Stimulated activated CD4-positive, alpha-beta T cell treated with anti-CD3 and anti-CD28 coated beads, Interleukin-4, amount 100 ng/mL, for 48 hours (primary cell): Measurements from ENCODE around the gene DGKH.
"Not testable (repeated sequence)": the region's sequence is repeated elsewhere in the genome, so short reads cannot be mapped to it uniquely, and the experiment has no call there.

Experiments
- DNase-seq, 2 donors: peaks; one replicate each; pipeline ENCODE4 v3.0.0-alpha.2; 2020; ENCODE audit warnings: low read depth in 2 of 2

Gene DGKH

DNA sequence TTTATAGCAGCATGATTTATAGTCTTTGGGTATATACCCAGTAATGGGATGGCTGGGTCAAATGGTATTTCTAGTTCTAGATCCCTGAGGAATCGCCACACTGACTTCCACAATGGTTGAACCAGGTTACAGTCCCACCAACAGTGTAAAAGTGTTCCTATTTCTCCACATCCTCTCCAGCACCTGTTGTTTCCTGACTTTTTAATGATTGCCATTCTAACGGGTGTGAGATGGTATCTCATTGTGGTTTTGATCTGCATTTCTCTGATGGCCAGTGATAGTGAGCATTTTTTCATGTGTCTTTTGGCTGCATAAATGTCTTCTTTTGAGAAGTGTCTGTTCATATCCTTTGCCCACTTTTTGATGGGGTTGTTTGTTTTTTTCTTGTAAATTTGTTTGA is 114.9 kb downstream of the DGKH start:
- not testable (repeated sequence) for DNase-seq

DNA sequence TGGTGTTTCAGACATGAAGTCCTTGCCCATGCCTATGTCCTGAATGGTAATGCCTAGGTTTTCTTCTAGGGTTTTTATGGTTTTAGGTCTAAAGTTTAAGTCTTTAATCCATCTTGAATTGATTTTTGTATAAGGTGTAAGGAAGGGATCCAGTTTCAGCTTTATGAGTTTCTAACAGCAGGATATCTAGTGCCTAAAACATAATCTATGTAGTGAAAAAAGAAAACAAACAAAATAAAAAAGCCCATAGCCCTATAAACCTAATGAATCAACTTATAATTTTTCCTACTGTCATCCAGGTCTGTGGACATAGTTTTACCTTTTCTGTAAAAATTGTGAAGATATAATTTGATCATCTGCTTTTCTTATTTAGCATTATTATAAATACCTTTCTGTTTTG is 115.5 kb downstream of the DGKH start:
- DNase-seq, result not testable (repeated sequence)

DNA sequence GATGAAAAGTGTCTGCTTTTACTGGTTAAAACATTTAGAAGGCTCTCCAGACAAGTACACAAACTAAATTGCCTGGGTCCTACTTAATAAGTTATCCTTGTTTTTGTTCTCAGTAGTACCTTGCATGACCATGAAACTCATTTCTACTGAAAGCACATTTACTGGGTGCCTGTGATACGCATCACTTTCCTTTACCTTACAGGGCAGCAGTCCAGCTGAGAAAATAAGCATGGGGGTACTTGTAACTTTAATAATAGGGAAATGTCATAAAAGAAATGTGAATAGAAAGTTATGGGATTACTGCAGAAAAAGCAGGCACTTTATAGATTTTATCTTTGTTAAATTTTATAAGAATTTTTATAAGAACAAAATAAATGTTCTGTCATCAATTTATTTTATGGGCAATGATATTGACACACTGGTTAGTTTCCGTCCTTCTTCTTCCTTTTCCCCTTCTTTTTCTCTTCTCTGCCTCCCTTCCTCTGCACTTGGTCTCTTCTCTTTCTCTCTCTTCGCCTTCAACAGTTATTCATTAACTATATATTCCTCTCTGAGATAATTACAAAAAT is 116.2 kb downstream of the DGKH start:
- no peak for DNase-seq

DNA sequence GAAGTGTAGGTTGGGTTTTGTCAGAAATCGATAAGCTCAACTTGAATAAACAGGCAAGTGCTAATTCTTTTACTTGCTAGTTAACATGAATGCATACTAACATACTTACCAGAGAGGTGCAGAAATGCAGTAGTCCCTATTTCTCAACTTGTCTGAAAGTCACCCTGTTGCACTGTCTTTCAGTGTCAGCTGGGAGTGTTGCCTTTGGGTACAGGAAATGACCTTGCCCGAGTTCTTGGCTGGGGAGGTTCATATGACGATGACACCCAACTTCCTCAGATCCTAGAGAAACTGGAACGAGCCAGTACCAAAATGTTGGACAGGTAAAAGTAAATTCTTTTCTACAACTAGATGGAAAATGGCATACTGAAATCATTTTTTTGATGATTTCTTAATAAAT is 120.0 kb downstream of the DGKH start:
- DNase-seq, result no peak

DNA sequence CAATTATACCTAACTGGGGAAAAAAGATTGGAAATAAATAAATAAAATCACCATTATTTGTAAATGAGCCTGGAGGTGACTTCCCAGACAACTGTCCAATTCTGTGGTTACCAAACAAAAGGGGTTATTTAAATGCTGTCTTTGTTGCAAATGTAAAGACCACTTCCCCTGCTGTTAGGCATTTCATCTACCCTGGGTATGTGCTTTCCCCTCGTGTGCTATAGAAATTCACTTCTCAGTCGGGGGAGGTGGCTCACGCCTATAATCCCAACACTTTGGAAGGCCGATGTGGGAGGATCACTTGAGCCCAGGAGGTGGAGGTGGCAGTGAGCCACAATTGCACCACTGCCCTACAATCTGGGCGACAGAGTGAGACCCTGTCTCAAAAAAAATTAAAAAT is 121.6 kb downstream of the DGKH start:
- DNase-seq, result no peak

DNA sequence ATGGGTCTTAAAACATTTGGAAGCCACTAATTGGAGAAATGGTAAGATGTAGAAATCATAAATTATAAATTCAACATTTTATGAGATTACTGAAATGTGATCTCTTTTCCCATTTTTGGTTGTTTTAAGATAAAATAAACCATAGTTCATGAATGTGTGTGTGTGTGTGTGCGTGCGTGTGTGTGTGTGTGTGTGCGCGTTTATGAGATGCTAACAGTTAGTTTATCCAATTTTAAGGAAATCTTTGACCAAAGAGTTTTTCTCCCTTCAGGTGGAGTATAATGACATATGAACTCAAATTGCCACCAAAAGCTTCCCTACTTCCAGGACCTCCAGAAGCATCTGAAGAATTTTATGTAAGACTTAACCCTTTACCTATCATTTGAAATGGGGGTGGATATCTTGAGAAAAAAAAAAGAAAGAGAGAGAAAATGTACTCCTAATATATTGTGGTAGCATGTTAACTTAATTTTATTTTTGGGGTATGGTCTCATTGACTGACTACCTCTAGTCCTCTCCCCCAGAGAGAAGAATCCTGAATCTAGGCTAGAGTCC is 125.4 kb downstream of the DGKH start:
- no peak for DNase-seq

DNA sequence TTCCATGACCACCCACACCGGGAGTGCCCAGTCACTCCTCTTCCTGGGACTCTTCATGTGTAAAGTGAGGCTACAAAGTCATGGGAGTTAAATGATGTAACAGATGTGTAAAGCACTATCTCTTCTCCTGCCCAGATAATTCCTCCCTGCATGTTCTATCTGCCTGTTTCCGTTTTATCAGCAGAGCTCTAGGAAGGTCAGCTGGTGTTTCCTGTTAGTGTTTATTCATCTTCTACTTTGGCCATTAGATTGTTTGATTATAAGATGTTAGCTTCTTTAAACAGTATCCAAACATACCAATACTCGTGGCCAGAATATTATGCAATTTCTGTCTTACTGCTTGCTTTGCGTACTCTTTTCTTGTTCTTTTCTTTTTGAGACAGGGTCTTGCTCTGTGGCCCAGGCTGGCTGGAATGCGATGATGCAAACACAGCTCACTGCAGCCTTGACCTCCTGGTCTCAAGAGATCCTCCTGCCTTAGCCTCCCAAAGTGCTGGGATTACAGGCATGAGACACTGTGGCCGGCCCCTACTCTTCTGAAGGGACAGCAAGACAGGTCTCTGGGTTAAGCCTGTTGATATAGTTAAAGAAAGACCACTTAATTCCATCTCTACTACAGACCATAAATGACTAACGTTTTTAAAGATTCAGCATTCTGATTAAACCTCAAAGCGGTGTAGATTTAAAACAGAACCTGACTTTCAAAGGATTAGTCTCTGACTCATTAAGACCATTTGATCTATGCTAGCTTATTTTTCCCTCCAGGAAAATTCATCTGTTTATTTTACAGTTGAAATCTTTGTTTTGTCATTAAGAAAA is 126.1 kb downstream of the DGKH start:
- DNase-seq, result no peak

DNA sequence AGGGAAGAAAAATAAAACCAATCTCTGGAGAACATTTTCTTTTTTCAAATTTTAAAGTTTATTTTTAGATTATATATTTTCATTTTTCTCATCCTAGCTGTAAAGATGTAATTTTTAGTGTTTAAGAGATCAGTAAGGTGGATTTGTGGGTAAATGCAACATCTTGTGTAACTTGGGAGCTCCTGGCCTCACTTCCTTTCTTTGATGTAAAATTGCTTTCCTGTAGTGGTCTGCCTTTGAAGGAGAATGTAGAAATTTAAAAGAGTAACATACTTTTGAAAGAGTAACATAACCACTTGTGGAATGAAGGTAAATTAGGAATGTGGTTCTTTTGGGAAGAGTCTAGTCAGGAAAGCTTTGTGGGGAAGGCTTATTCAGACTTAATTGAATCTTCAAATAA is 127.8 kb downstream of the DGKH start:
- DNase-seq, result no peak

DNA sequence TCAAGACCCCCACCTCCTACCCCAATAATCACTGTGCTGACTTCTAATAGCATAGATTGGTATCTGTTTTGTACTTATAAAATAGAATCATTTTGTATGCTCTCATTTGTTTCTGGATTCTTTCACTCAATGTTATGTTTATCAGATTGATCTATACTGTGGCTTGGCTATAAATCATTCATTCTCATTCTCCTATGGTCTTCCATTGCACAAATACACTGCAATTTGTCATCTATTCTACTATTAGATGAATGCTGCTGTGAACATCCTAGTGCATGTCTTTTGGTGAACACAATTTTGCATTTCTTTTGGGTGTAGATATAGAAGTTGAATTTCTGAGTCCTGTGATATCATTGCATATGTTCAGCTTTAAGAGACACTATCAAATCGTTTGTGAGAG is 128.7 kb downstream of the DGKH start:
- DNase-seq, result no peak

DNA sequence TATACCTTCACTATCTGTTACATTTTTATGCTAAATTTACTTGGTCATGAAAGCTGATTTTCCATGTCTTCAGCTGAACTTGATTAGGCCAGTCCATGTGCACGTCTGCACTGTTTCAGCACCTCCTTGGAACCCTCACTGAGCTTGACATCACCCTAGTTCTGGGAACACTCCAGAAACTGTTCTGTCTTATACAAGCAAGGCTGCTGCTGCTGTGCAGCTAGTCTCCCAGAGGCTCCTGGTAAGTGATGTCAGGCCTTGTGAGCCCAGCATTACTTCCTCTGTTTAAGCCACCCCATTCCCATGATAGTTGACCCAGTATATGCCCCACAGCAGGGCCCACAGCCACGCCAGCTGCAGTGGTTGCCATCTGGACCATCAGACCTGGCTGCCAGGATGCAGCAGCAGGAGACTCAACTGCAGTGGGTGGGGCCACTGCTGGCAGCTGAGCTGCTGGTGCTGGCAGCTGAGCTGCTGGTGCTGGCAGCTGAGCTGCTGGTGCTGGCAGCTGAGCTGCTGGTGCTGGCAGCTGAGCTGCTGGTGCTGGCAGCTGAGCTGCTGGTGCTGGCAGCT is 133.0 kb downstream of the DGKH start:
- no peak for DNase-seq

DNA sequence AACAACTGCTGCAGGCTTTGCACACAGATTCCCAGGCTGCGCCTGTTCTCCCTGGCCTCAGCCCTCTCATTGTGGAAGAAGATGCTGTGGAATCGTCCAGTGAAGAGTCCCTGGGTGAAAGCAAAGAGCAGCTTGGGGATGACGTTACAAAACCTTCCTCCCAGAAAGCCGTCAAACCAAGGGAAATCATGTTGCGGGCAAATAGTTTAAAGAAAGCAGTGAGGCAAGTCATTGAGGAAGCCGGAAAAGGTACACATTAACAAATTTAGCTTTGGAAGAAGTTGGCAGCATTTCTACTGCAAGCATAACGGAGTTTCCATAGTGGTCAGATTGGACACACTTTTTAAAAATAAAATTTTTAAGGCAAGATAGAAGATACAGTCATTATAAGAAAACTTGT is 140.6 kb downstream of the DGKH start:
- DNase-seq, result no peak

DNA sequence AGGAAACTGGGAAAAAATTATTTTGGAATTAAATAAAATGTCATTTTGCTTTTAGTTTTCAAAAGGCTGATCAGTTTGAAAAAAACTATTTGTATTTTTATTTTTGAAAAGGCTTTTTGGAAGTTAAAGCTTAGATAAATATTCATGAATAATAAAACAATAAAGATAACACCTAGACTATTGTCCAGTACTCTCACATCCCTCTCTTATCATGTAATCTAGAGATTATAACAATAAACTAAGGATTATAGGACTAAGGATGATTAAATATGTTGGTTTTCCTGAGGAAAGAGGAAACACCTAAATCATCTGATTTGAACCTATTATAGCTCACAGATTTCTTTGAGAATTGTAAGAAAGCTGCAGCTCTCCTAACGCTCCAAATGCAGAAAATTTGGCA is 142.1 kb downstream of the DGKH start:
- DNase-seq, result no peak

DNA sequence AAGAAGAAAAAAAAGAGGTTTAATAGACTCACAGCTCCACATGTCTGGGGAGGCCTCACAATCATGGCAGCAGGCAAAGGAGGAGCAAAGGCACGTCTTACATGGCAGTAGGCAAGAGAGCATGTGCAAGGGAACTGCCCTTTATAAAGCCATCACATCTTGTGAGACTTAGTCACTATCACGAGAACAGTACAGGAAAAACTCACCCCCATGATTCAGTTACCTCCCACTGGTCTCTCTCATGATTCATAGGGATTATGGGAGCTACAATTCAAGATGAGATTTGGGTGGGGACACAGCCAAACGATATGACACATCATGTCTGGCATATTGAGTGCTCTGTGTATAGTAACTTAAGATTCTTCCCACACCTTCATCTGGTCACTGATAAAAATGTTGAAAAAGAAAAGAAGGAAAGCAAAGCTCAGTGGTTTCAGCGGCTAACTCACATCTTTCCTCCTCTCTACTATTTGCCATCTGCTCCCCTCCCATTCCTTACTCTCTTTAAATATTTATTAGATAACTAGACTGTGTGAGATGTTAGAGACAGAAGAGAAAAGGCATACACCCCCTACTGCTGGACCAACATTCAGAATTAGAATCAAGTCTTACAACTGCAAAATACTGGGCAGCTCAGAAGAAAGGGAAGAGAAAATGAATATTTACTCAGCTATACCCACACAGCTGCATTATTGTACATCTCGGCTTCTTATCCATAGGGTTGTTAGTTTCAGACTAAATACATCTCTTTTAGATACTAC is 163.4 kb downstream of the DGKH start:
- DNase-seq, result no peak

DNA sequence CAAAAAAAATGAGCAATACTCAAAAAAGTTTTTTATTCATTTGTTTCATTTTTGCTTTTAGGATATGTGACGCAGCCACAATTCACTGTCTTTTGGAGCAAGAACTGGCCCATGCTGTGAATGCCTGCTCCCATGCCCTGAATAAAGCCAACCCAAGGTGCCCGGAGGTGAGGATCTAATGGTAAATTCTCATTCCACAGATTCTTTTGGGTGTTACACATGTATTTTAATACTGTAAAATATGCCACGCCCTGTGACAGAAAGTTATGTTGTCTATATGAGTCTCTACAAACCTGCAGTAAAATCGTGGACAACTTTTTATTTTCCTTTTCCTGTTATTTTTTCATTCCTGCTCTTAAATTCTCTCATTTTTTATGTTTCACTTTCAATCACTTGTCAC is 166.0 kb downstream of the DGKH start:
- DNase-seq, result no peak

DNA sequence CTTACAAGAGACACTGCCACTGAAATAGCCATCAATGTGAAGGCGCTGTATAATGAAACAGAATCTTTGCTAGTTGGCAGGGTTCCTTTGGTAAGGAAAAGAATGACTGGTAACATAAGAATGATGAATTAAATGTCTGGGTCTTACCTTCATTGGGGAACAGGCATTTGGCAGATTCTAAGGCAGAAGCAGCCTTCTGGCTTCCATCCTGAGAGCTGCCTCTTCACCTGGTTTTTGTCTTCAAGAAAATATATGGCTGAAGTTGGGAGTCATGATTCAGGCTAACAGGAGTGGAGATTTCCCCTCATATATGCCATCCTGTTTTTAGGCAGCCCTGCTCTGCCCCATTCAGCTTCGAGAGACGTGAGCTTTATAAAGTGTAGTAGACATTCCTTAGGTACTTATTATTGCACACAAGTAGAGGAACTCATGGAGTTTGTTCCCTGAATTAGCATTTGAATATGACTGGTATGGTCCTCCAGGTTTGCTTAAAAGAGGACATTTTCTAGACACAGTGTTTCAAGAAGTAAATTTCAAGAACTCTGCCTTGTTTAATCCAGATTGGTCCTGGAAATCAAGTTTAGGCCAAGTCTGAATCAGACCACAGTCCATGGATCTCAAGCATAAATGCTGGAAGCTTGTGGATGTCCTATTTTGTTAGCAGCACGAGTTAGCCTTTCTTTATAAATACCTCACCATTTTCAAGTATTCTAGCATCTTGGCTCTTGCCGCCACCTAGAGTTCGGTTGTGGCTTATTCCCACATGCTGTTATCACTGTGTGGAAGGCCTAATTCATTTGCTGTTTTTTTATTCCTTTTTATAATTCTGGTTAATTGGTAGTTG is 167.4 kb downstream of the DGKH start:
- DNase-seq, result no peak

DNA sequence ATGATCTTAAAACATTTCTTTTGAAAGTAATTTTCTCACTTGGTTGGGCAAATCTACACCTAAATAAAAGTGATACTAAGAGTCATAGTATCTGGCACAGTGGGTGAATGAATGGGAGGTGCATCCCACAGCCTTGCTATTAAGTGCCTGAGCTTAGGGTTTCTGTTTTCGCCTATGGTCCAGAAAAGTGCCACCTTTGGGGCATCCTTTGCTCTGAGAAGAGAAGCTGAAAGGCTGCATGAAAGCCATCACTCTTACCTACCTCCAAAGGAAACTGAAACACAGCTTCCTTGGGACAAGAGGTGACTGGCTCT is 167.9 kb downstream of the DGKH start:
- DNase-seq, result no peak

DNA sequence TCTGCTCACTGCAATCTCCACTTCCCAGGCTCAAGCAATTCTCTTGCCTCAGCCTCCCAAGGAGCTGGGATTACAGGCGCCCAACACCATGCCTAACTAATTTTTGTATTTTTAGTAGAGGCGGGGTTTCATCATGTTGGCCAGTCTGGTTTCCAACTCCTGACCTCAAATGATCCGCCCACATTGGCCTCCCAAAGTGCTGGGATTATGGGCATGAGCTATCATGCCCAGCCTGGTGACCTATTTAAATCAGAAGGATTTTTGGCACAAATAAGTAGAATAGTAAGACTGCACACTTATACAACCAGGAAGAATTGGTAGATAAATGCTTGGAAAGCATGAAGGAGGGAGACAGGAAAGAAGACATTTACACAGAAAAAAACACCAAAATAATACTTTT is 170.1 kb downstream of the DGKH start:
- no peak for DNase-seq

DNA sequence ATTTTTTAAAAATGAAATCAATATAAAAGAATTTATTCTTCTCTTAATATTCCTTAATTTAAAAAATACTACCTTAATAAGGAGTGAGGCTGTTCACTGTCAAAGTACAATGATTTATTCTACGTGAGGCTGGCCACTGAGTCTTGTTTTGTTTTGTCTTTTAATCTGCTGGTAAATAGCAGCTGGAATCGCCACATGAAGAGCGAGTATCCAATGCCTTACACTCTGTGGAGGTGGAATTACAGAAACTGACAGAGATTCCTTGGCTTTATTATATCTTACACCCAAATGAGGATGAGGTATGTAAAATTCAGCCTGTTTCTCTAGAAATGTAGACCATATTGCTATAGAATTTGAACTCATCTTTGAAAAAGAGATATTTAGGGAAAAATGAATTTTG is 170.6 kb downstream of the DGKH start:
- DNase-seq, result no peak

DNA sequence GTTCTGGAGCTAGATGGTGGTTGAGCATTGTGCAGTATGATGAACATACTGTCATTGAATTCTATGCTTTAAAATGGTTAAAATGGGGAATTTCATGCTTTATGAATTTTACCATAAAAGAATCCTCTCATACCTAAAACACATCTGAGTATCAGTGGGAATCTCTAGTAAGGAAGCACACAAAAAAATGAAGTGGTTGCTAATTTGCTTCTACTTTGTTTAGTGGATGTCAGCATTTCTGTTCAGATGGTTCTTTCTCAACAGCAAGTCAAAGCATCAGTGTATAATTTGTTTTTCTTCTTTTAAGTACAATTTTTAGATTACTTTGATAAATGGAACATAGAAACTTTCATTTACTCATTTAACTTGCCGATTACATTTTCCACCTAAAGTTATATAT is 171.4 kb downstream of the DGKH start:
- no peak for DNase-seq

DNA sequence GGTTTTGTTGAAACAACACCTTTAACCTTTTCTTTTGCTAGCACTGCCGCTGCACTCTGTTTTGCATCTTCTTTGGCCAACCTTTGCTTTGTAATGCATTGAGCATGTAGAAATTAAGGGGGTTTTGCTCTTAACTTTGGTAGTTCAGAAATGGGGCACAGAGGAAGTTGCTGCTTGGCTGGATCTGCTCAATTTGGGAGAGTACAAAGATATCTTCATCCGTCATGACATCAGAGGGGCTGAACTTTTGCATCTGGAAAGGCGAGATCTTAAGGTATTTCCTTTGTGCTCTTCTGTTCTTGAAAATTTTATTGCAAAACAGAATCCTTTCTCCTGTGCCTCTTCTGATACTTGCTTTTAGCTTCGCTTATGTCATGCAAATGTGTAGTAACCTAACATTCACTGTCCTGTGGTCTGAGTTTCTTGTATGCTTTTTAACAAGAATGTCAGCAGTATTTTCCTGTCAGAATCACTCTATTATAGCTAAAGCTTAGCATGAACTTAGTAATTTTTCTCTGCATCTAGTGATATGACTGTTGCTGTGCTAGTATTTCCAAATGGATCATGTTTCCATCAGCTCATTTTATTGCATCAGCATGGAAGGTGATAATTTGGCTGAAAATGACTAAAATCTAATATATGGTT is 172.8 kb downstream of the DGKH start:
- no peak for DNase-seq

DNA sequence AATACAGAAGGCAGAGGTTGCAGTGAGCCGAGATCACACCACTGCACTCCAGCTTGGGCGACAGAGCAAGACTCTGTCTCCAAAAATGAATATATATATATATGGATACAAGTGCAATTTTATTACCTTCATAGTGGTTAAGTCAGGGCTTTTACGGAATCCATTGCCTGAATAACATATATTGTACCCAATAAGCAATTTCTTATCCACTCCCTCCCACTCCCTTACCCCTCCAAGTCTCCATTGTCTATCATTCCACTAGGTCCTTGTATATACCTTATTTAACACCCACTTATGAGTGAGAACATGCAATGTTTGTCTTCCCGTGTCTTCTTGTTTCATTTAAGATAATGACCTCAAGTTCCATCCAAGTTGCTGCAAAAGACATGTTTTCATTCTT is 175.2 kb downstream of the DGKH start:
- DNase-seq, result no peak
